GM12878 (cell line): ENCODE measurements around the gene DENND1B. TPM values are rescaled to one million over a fixed set of nuclear protein-coding genes. Genes with fewer than 3 reads are reported as not detected.

Experiments used
- ATAC-seq: fragments of 200-7000 bp; cut with Tn5 transposase; 3 replicates; pipeline ENCODE4 v1.9.1; 2020; ENCODE audit warnings: mild to moderate bottlenecking, moderate library complexity
- BruUV-seq: library from RNA; stranded (reverse); fragments of 400-500 nt; replicated peaks from 2 replicates; lab custom pipeline; 2021; lab: Mats Ljungman, UMichigan
- CTCF ChIA-PET: fragments of 300-600 bp; sonication (Branson Sonifier 250); formaldehyde crosslinking; extraction: SDS; loops from one replicate; lab custom pipeline; 2021; ENCODE audit warnings: inconsistent platforms; lab: Yijun Ruan, JAX
- POLR2A ChIA-PET: fragments of 350-600 bp; formaldehyde crosslinking; extraction: SDS; loops from one replicate; lab custom pipeline; 2021; ENCODE audit warnings: inconsistent platforms; lab: Charles Lee
- RAD21 ChIA-PET: fragments of 300-600 bp; sonication (Branson Sonifier 250); formaldehyde crosslinking; loops from one replicate; lab custom pipeline; 2023; ENCODE audit warnings: antibody characterized with exemption; ENCODE audit not compliant: unreplicated experiment; lab: Charles Lee
- SMC1A ChIA-PET: fragments of 300-600 bp; sonication (Branson Sonifier 250); formaldehyde crosslinking; loops from one replicate; lab custom pipeline; 2023; ENCODE audit not compliant: unreplicated experiment, uncharacterized antibody; lab: Charles Lee
- DNase-seq: peaks from one replicate; pipeline ENCODE4 v3.0.0-alpha.2; 2011; ENCODE audit warnings: low read depth, low spot score
- FAIRE-seq: peaks from 3 replicates; lab custom pipeline; 2011; peaks lifted over from hg19 to GRCh38; lab: Jason Lieb, UNC
- H2AFZ ChIP-seq: 2 replicates; pipeline ENCODE4 v1.6.0; 2011; ENCODE audit warnings: low read depth, low read length, control low read depth; ENCODE audit not compliant: control insufficient read depth
- H3K27ac ChIP-seq: 2 replicates; pipeline ENCODE4 v1.5.1; 2011; ENCODE audit warnings: control low read depth; ENCODE audit not compliant: control insufficient read depth, insufficient read depth
- H3K27me3 ChIP-seq, 2 experiments: replicated peaks in 1 of 2; 2 replicates each; pipeline versions ENCODE4 v1.6.0 to v1.6.1; 2011; ENCODE audit warnings: low read length in 1 of 2; ENCODE audit not compliant: control insufficient read depth in 2 of 2, insufficient read depth in 2 of 2
- H3K36me3 ChIP-seq, 2 experiments: 2 replicates each; pipeline ENCODE4 v1.5.1; 2011; ENCODE audit warnings: low read length in 1 of 2; ENCODE audit not compliant: control insufficient read depth in 2 of 2, insufficient read depth in 2 of 2
- H3K4me1 ChIP-seq: 2 replicates; pipeline ENCODE4 v1.6.1; 2011; ENCODE audit warnings: mild to moderate bottlenecking, low read length, moderate library complexity, mixed read lengths; ENCODE audit not compliant: control insufficient read depth, insufficient read depth
- H3K4me2 ChIP-seq: 2 replicates; pipeline ENCODE4 v1.6.0; 2011; ENCODE audit warnings: control low read depth; ENCODE audit not compliant: control insufficient read depth, insufficient read depth
- H3K4me3 ChIP-seq: fragments of 200-600 bp; sonication (generic); 2 replicates; pipeline ENCODE4 v1.5.1; 2016
- H3K79me2 ChIP-seq: 2 replicates; pipeline ENCODE4 v1.6.0; 2011; ENCODE audit warnings: low read length; ENCODE audit not compliant: control insufficient read depth, insufficient read depth
- H3K9ac ChIP-seq: 2 replicates; pipeline ENCODE4 v1.8.0; 2011; ENCODE audit warnings: low read length, control low read depth, mixed read lengths; ENCODE audit not compliant: control insufficient read depth, insufficient read depth
- H3K9me3 ChIP-seq: replicated peaks from 3 replicates; pipeline ENCODE4 v1.5.1; 2011; ENCODE audit warnings: mild to moderate bottlenecking, low read length; ENCODE audit not compliant: control insufficient read depth, insufficient read depth
- H4K20me1 ChIP-seq: 2 replicates; pipeline ENCODE4 v1.6.0; 2011; ENCODE audit not compliant: control insufficient read depth, insufficient read depth
- CEBPB ChIP-seq, 2 experiments: fragments of 150-350 bp in 1 of 2; IDR thresholded peaks; 2 replicates each; pipeline ENCODE4 v1.6.1; 2012 to 2014; ENCODE audit warnings: low read depth in 2 of 2, low read length in 2 of 2, borderline replicate concordance in 1 of 2, inconsistent platforms in 1 of 2
- MXI1 ChIP-seq: fragments of 150-350 bp; IDR thresholded peaks from 2 replicates; pipeline ENCODE4 v1.6.1; 2011; ENCODE audit warnings: low read depth, mild to moderate bottlenecking, inconsistent platforms, low read length, improper control_type of control experiment
- NFXL1 ChIP-seq: fragments of 450-650 bp; IDR thresholded peaks from 2 replicates; pipeline ENCODE4 v1.6.1; 2017; ENCODE audit warnings: antibody characterized with exemption, mild to moderate bottlenecking, borderline replicate concordance
- POU2F2 ChIP-seq: IDR thresholded peaks from 3 replicates; pipeline ENCODE4 v1.6.1; 2011; ENCODE audit warnings: low read depth, mild to moderate bottlenecking, low read length, borderline replicate concordance
- TBL1XR1 ChIP-seq: IDR thresholded peaks from 2 replicates; pipeline ENCODE4 v1.6.1; 2012; ENCODE audit warnings: low read depth, low read length, improper control_type of control experiment
- WGBS: methylation state at CpG from one replicate; pipeline ENCODE4 v1.1.6; 2016; ENCODE audit warnings: low lambda C conversion rate; ENCODE audit not compliant: insufficient replicate concordance, insufficient coverage; ENCODE audit errors: missing lambda C conversion rate; 5-methylcytosine and 5-hydroxymethylcytosine counted together
- in situ Hi-C: fragments of 300-500 bp; cut with MboI; formaldehyde crosslinking; loops from 9 replicates; pipeline ENCODE4 v1.14.3; 2018; ENCODE audit warnings: mixed read lengths
- intact Hi-C: fragments of 100-400 bp; cut with micrococcal nuclease; formaldehyde crosslinking; loops from one replicate; pipeline ENCODE4 v1.14.2; 2022; ENCODE audit not compliant: unreplicated experiment
- polyA plus RNA-seq, 11 experiments: library from polyadenylated mRNA; depleted of rRNA in 4 of 11; unstranded in 6 of 11; stranded (reverse) in 5 of 11; fragments of >200 nt; fragmentation: Nextera tagmentation in 4 of 11; fragmentation: Illumina TruSeq in 1 of 11; extraction: Ambion mirVana in 4 of 11; extraction: Trizol in 1 of 11; gene quantifications; 1 replicate in 1 of 11; 2 replicates in 10 of 11; pipeline versions ENCODE4 v1.2.1 to v1.2.3, GENCODE V29; 2011 to 2016; ENCODE audit warnings: inconsistent platforms in 2 of 11, missing spikeins in 2 of 11, low read depth in 1 of 11
- total RNA-seq, 4 experiments: library from RNA; depleted of rRNA in 3 of 4; stranded (reverse); fragments of >200 nt in 3 of 4; fragmentation: Illumina TruSeq in 1 of 4; extraction: Trizol in 1 of 4; gene quantifications; 2 replicates each; pipeline versions ENCODE4 v1.2.1 to v1.2.3, GENCODE V29; 2013 to 2021
- TF ChIP-seq, protein P1 (sequence below): fragments of 450-650 bp; IDR thresholded peaks from 2 replicates; pipeline ENCODE4 v1.6.1; 2017; ENCODE audit warnings: borderline replicate concordance
- TF ChIP-seq, protein P2 (sequence below): IDR thresholded peaks from 2 replicates; pipeline ENCODE4 v1.6.1; 2011; ENCODE audit warnings: low read depth, low read length, improper control_type of control experiment, borderline replicate concordance
- TF ChIP-seq, protein P3 (sequence below): fragments of 450-650 bp; IDR thresholded peaks from 2 replicates; pipeline ENCODE4 v1.6.1; 2017; ENCODE audit warnings: mild to moderate bottlenecking, moderate library complexity

Gene DENND1B
- total and polyA plus RNA-seq, 10 of the 15 experiments (the other 5 are each of a cell fraction or from before 2014, with no cell fraction given): 1.7 to 10.7 (median 8.0) TPM

DNA sequence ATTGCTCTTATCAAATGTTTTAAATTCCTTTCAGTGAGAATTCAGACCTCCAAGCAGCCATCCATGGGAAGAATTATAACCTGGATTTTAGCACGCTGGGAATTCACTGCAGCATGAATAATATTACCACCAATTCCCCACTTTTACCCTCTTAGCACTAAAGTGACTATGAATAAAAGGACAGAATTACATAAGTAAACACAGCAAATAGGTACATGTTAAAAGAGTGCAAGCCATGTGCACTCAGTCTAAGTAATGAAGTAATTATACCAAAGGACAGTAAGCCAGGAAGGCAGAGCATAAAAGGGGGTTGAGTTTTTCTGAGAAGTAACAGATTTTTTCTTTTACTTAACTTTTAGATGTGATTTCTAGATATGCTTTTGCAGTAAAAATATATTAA is 176.3 kb downstream of the DENND1B start (continued):
- no peak for TF ChIP-seq POU2F2
- no peak for TF ChIP-seq TBL1XR1
- no peak for TF ChIP-seq CEBPB (IDR thresholded peaks at IDR 0.05; ENCODE audit: borderline replicate concordance in 1 of 2, low read depth in 2 of 2, low read length in 2 of 2)
- TF ChIP-seq, protein P1, sequence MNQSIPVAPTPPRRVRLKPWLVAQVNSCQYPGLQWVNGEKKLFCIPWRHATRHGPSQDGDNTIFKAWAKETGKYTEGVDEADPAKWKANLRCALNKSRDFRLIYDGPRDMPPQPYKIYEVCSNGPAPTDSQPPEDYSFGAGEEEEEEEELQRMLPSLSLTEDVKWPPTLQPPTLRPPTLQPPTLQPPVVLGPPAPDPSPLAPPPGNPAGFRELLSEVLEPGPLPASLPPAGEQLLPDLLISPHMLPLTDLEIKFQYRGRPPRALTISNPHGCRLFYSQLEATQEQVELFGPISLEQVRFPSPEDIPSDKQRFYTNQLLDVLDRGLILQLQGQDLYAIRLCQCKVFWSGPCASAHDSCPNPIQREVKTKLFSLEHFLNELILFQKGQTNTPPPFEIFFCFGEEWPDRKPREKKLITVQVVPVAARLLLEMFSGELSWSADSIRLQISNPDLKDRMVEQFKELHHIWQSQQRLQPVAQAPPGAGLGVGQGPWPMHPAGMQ: no peak

DNA sequence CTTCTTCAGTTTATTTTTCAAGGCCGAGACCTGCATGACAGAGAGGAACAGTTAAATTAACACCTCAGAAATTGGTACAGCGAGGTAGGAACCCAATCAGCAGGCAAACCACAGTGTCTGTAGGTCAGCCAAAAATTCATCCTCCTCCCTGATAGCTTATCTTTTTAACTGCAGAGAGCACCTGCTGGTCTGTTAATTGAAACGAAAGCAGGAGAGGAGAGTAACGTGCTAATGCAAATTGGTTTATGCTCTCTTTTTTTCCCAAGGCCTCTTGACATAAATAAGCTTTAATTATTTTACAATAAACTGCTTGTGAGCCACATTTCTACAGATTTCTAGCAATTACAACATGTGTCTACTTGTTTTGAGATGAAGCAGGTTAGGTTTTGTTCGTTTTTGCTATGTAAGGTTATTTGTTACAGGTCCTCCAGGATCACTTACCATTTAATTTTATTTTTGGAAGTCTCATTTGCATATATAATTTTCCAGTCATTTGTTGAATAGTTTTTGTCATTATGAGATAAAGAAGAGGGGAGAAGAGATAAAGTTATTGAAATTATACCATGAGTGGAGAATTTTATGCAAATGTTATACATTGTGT is 179.9 kb downstream of the DENND1B start:
- Histone ChIP-seq H3K9me3 (no peaks in the 10 kb centered on the region), H3K36me3 (no peaks in the 10 kb centered on the region), H4K20me1 (no peaks in the 10 kb centered on the region)
- no peak for DNase-seq
- TF ChIP-seq NFXL1: no peak
- no peak for TF ChIP-seq MXI1
- TF ChIP-seq, protein P2, sequence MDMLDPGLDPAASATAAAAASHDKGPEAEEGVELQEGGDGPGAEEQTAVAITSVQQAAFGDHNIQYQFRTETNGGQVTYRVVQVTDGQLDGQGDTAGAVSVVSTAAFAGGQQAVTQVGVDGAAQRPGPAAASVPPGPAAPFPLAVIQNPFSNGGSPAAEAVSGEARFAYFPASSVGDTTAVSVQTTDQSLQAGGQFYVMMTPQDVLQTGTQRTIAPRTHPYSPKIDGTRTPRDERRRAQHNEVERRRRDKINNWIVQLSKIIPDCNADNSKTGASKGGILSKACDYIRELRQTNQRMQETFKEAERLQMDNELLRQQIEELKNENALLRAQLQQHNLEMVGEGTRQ: no peak
- TF ChIP-seq, protein P3, sequence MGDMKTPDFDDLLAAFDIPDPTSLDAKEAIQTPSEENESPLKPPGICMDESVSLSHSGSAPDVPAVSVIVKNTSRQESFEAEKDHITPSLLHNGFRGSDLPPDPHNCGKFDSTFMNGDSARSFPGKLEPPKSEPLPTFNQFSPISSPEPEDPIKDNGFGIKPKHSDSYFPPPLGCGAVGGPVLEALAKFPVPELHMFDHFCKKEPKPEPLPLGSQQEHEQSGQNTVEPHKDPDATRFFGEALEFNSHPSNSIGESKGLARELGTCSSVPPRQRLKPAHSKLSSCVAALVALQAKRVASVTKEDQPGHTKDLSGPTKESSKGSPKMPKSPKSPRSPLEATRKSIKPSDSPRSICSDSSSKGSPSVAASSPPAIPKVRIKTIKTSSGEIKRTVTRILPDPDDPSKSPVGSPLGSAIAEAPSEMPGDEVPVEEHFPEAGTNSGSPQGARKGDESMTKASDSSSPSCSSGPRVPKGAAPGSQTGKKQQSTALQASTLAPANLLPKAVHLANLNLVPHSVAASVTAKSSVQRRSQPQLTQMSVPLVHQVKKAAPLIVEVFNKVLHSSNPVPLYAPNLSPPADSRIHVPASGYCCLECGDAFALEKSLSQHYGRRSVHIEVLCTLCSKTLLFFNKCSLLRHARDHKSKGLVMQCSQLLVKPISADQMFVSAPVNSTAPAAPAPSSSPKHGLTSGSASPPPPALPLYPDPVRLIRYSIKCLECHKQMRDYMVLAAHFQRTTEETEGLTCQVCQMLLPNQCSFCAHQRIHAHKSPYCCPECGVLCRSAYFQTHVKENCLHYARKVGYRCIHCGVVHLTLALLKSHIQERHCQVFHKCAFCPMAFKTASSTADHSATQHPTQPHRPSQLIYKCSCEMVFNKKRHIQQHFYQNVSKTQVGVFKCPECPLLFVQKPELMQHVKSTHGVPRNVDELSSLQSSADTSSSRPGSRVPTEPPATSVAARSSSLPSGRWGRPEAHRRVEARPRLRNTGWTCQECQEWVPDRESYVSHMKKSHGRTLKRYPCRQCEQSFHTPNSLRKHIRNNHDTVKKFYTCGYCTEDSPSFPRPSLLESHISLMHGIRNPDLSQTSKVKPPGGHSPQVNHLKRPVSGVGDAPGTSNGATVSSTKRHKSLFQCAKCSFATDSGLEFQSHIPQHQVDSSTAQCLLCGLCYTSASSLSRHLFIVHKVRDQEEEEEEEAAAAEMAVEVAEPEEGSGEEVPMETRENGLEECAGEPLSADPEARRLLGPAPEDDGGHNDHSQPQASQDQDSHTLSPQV: no peak
- TF ChIP-seq, all 136 proteins: peak for 0
- intact Hi-C loops: no loop called here
- RAD21 ChIA-PET: interaction anchor here (0.7 to 1.4 kb wide), 2 partner anchors 24 to 211 kb away, joined by 3 to 4 read pairs; no protein-coding TSS in a partner anchor
- POLR2A ChIA-PET: no interaction called here
- H3K9ac ChIP-seq: no peak overlapping the region
- BruUV-seq: no TSS peak
- H3K79me2 ChIP-seq: no peaks in the 10 kb centered on the region
- FAIRE-seq (no peak), ATAC-seq (peak; percentile 51)
- no peak overlapping the region for H3K4me2 ChIP-seq
- SMC1A ChIA-PET: no interaction called here
- H3K4me3 ChIP-seq: no peak overlapping the region
- H3K4me1 ChIP-seq: no peaks in the 10 kb centered on the region
- no peak overlapping the region for H2AFZ ChIP-seq
- H3K27me3 ChIP-seq: no peaks in the 10 kb centered on the region
- 27% methylated on average over 5 of the region's 5 CpGs for WGBS
- CTCF ChIA-PET: no interaction called here
- no peak overlapping the region for H3K27ac ChIP-seq
- in situ Hi-C loops: no loop called here
